K562 (cell line): ENCODE measurements around the gene RGL2. TPM values are rescaled to one million over a fixed set of nuclear protein-coding genes. Genes with fewer than 3 reads are reported as not detected.

Experiments used
- AFF4 ChIP-seq: sonication (generic); formaldehyde crosslinking; IDR thresholded peaks from 2 replicates; pipeline ENCODE4 v1.8.0; 2023; ENCODE audit warnings: mild to moderate bottlenecking, missing genetic modification reagents
- ATF1 ChIP-seq, 2 experiments: fragments of 450-650 bp in 1 of 2; IDR thresholded peaks; 2 replicates each; pipeline ENCODE4 v1.6.1; 2016; ENCODE audit warnings: missing compliant biosample characterization in 1 of 2, missing genetic modification characterization in 1 of 2
- CC2D1A ChIP-seq: fragments of 450-650 bp; IDR thresholded peaks from 2 replicates; pipeline ENCODE4 v1.6.1; 2017; ENCODE audit warnings: mild to moderate bottlenecking
- CHD1 ChIP-seq: fragments of 200-600 bp; sonication (generic); IDR thresholded peaks from one replicate; pipeline ENCODE4 v1.6.1; 2012; ENCODE audit warnings: mild to moderate bottlenecking, moderate library complexity, low read length, inconsistent platforms
- CXXC5 ChIP-seq: fragments of 250-450 bp; sonication (Bioruptor Pico); IDR thresholded peaks from 2 replicates; pipeline ENCODE4 v1.8.0; 2022; ENCODE audit warnings: inconsistent platforms, mild to moderate bottlenecking, moderate library complexity
- E2F8 ChIP-seq: fragments of 450-650 bp; IDR thresholded peaks from 2 replicates; pipeline ENCODE4 v1.7.1; 2018; ENCODE audit warnings: mild to moderate bottlenecking, low read depth; ENCODE audit not compliant: partially characterized antibody
- ELF2 ChIP-seq: fragments of 250-450 bp; sonication (Bioruptor Pico); IDR thresholded peaks from 2 replicates; pipeline ENCODE4 v1.5.0; 2021; ENCODE audit warnings: mild to moderate bottlenecking
- FOXK2 ChIP-seq, 2 experiments: fragments of 450-650 bp; IDR thresholded peaks in 1 of 2; conservative IDR thresholded peaks in 1 of 2; 2 replicates each; pipeline ENCODE4 v1.6.1; 2016; ENCODE audit warnings: low read depth in 2 of 2, mild to moderate bottlenecking in 1 of 2
- JUN ChIP-seq, 2 experiments: sonication (generic) in 1 of 2; formaldehyde crosslinking in 1 of 2; IDR thresholded peaks; 2 replicates each; pipeline versions ENCODE4 v1.6.1 to v1.8.0; 2012 to 2022; ENCODE audit warnings: borderline replicate concordance in 2 of 2, mild to moderate bottlenecking in 2 of 2, improper control_type of control experiment in 1 of 2, low read depth in 1 of 2, low read length in 1 of 2, missing genetic modification reagents in 1 of 2
- NR3C1 ChIP-seq: sonication (generic); formaldehyde crosslinking; IDR thresholded peaks from 2 replicates; pipeline ENCODE4 v1.8.1; 2022; ENCODE audit warnings: missing genetic modification reagents
- PHB2 ChIP-seq: fragments of 450-650 bp; IDR thresholded peaks from 2 replicates; pipeline ENCODE4 v1.6.1; 2017; ENCODE audit warnings: low read depth
- PTBP1 ChIP-seq: fragments of 200-400 bp; formaldehyde crosslinking; IDR thresholded peaks from 2 replicates; pipeline ENCODE4 v1.6.1; 2017; ENCODE audit warnings: low read depth, low read length
- ZSCAN29 ChIP-seq: fragments of 450-650 bp; IDR thresholded peaks from 2 replicates; pipeline ENCODE4 v1.6.1; 2017
- ZZZ3 ChIP-seq: fragments of 450-650 bp; IDR thresholded peaks from 2 replicates; pipeline ENCODE4 v1.6.1; 2016; ENCODE audit warnings: antibody characterized with exemption, mild to moderate bottlenecking, moderate library complexity
- polyA plus RNA-seq, 8 experiments: library from polyadenylated mRNA; depleted of rRNA in 4 of 8; stranded (reverse) in 5 of 8; unstranded in 3 of 8; fragments of >200 nt; fragmentation: Nextera tagmentation in 2 of 8; fragmentation: Illumina TruSeq in 1 of 8; extraction: Ambion mirVana in 2 of 8; extraction: Trizol in 1 of 8; gene quantifications; 2 replicates each; pipeline versions ENCODE4 v1.2.1 to v1.2.3, GENCODE V29; 2011 to 2014; ENCODE audit warnings: inconsistent platforms in 1 of 8, missing spikeins in 1 of 8
- total RNA-seq, 7 experiments: library from RNA; depleted of rRNA in 6 of 7; stranded (reverse); fragments of >200 nt in 6 of 7; fragmentation: Illumina TruSeq in 2 of 7; extraction: Trizol in 2 of 7; gene quantifications; 2 replicates each; pipeline versions ENCODE4 v1.2.1 to v1.2.3, GENCODE V29; 2011 to 2021; ENCODE audit warnings: low replicate concordance in 1 of 7
- TF ChIP-seq, protein P1 (sequence below), 2 experiments: IDR thresholded peaks; 2 replicates each; pipeline ENCODE4 v1.6.1; 2011; ENCODE audit warnings: borderline replicate concordance in 1 of 2, control low read depth in 1 of 2, low read depth in 1 of 2, low read length in 1 of 2, mild to moderate bottlenecking in 1 of 2, mixed read lengths in 1 of 2, moderate library complexity in 1 of 2; ENCODE audit not compliant: insufficient read depth in 1 of 2, insufficient read length in 1 of 2, poor library complexity in 1 of 2, severe bottlenecking in 1 of 2; ENCODE audit errors: extremely low read depth in 1 of 2
- TF ChIP-seq, protein P2 (sequence below): sonication (generic); formaldehyde crosslinking; IDR thresholded peaks from 2 replicates; pipeline ENCODE4 v1.9.0; 2022; ENCODE audit warnings: mild to moderate bottlenecking, missing genetic modification reagents
- TF ChIP-seq, protein P3 (sequence below): fragments of 450-650 bp; IDR thresholded peaks from 2 replicates; pipeline ENCODE4 v1.6.1; 2016; ENCODE audit warnings: low read depth, mild to moderate bottlenecking, moderate library complexity

The RGL2 gene
- total and polyA plus RNA-seq, 9 of the 15 experiments (the other 6 are each of a cell fraction or from before 2014, with no cell fraction given), result 1.8 to 57.1 (median 19.5) TPM

GRCh38 chr6:33299237-33299944 lies 649 bp upstream of the RGL2 start (continued):
- TF ChIP-seq, protein P1, sequence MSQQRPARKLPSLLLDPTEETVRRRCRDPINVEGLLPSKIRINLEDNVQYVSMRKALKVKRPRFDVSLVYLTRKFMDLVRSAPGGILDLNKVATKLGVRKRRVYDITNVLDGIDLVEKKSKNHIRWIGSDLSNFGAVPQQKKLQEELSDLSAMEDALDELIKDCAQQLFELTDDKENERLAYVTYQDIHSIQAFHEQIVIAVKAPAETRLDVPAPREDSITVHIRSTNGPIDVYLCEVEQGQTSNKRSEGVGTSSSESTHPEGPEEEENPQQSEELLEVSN (IDR thresholded peaks at IDR 0.05; ENCODE audit: borderline replicate concordance in 1 of 2, extremely low read depth in 1 of 2, insufficient read depth in 1 of 2, insufficient read length in 1 of 2, low read depth in 1 of 2, low read length in 1 of 2, poor library complexity in 1 of 2, severe bottlenecking in 1 of 2), result peak; percentile 43 to 87
- TF ChIP-seq NR3C1 (CRISPR knock-in tag) (no peak), CC2D1A (peak; percentile 45), ELF2 (CRISPR knock-in tag) (peak; percentile 49), AFF4 (peak; percentile 92), ZSCAN29 (peak; percentile 65), E2F8 (peak; percentile 88), ZZZ3 (no peak), PHB2 (no peak), CHD1 (peak; percentile 98), FOXK2 (conservative IDR thresholded peaks at IDR 0.05 in 1 of 2, IDR thresholded peaks at IDR 0.05 in 1 of 2; ENCODE audit: low read depth in 2 of 2) (peak; percentile 91 to 92), PTBP1 (0 out of 2 replicates have a peak, but pooled peaks have one; percentile 41), JUN (IDR thresholded peaks at IDR 0.05; ENCODE audit: borderline replicate concordance, low read depth, low read length) (peak; percentile 43; the same call in 1 of the 2 replicates), JUN (CRISPR knock-in tag; IDR thresholded peaks at IDR 0.05; ENCODE audit: borderline replicate concordance) (peak; percentile 83; the same call in 1 of the 2 replicates), CXXC5 (peak; percentile 70), ATF1 (CRISPR knock-in tag; IDR thresholded peaks at IDR 0.05) (no peak), ATF1 (tag; IDR thresholded peaks at IDR 0.05) (peak; percentile 87)
- TF ChIP-seq, protein P2, sequence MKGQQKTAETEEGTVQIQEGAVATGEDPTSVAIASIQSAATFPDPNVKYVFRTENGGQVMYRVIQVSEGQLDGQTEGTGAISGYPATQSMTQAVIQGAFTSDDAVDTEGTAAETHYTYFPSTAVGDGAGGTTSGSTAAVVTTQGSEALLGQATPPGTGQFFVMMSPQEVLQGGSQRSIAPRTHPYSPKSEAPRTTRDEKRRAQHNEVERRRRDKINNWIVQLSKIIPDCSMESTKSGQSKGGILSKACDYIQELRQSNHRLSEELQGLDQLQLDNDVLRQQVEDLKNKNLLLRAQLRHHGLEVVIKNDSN (CRISPR knock-in tag), result 0 out of 2 replicates have a peak, but pooled peaks have one; percentile 36
- TF ChIP-seq, protein P3, sequence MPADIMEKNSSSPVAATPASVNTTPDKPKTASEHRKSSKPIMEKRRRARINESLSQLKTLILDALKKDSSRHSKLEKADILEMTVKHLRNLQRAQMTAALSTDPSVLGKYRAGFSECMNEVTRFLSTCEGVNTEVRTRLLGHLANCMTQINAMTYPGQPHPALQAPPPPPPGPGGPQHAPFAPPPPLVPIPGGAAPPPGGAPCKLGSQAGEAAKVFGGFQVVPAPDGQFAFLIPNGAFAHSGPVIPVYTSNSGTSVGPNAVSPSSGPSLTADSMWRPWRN, result peak; percentile 10; the same call in 1 of the 2 replicates
